HepG2 (cell line): ENCODE measurements around the gene MS4A10. TPM values are rescaled to one million over a fixed set of nuclear protein-coding genes. Genes with fewer than 3 reads are reported as not detected.

Experiments
- ATAC-seq: fragments of 200-7000 bp; cut with Tn5 transposase; 3 replicates; pipeline ENCODE4 v1.9.1; 2020; ENCODE audit warnings: mild to moderate bottlenecking, moderate library complexity
- BruUV-seq: library from RNA; stranded (reverse); fragments of 400-500 nt; replicated peaks from 2 replicates; lab custom pipeline; 2021; lab: Mats Ljungman, UMichigan
- CTCF ChIA-PET: fragments of 300-600 bp; formaldehyde crosslinking; extraction: SDS; loops from one replicate; lab custom pipeline; 2021; ENCODE audit warnings: low total read pairs, inconsistent platforms, low intra/inter-chr PET ratio; lab: Yijun Ruan, JAX
- POLR2A ChIA-PET: fragments of 350-600 bp; sonication (Branson Sonifier 250); formaldehyde crosslinking; loops from one replicate; lab custom pipeline; 2020; ENCODE audit warnings: antibody characterized with exemption, inconsistent platforms; lab: Yijun Ruan, JAX
- DNase-seq: peaks from one replicate; pipeline ENCODE4 v3.0.0-alpha.2; 2015; ENCODE audit warnings: low spot score
- FAIRE-seq: peaks from 3 replicates; lab custom pipeline; 2011; peaks lifted over from hg19 to GRCh38; lab: Jason Lieb, UNC
- H2AFZ ChIP-seq: one replicate; pipeline ENCODE4 v1.6.1; 2011; ENCODE audit warnings: low read length, inconsistent platforms
- H3K27ac ChIP-seq: fragments of 300-600 bp; 3 replicates; pipeline ENCODE4 v1.8.0; 2011; ENCODE audit warnings: mixed run types, mild to moderate bottlenecking, mixed read lengths, low read length, inconsistent platforms; ENCODE audit not compliant: insufficient read depth; ENCODE audit errors: extremely low read length
- H3K27me3 ChIP-seq, 2 experiments: fragments of 200-600 bp in 1 of 2; 2 replicates in 1 of 2; 3 replicates in 1 of 2; pipeline versions ENCODE4 v1.6.0 to v1.8.0; 2011; ENCODE audit warnings: low read length in 2 of 2, mild to moderate bottlenecking in 2 of 2, moderate library complexity in 2 of 2, inconsistent platforms in 1 of 2; ENCODE audit not compliant: insufficient read depth in 2 of 2, control insufficient read depth in 1 of 2
- H3K36me3 ChIP-seq, 2 experiments: fragments of 200-600 bp in 1 of 2; replicated peaks in 1 of 2; 2 replicates in 1 of 2; 3 replicates in 1 of 2; pipeline versions ENCODE4 v1.5.1 to v1.8.0; 2011; ENCODE audit warnings: low read length in 2 of 2, inconsistent platforms in 1 of 2; ENCODE audit not compliant: insufficient read depth in 2 of 2, control insufficient read depth in 1 of 2
- H3K4me1 ChIP-seq: 2 replicates; pipeline ENCODE4 v1.5.1; 2012; ENCODE audit warnings: low read length, inconsistent platforms; ENCODE audit not compliant: insufficient read depth
- H3K4me2 ChIP-seq: 2 replicates; pipeline ENCODE4 v1.6.0; 2011; ENCODE audit warnings: low read depth, low read length, inconsistent platforms
- H3K4me3 ChIP-seq, 3 experiments: fragments of 200-600 bp in 1 of 3; sonication (generic), shearing (Covaris generic) in 1 of 3; replicated peaks in 1 of 3; 2 replicates each; pipeline ENCODE4 v1.5.1; 2011 to 2016; ENCODE audit warnings: low read length in 3 of 3, inconsistent platforms in 2 of 3, low read depth in 2 of 3, mild to moderate bottlenecking in 2 of 3, control low read depth in 1 of 3, mixed read lengths in 1 of 3; ENCODE audit not compliant: insufficient read depth in 1 of 3
- H3K79me2 ChIP-seq: one replicate; pipeline ENCODE4 v1.6.1; 2011; ENCODE audit warnings: low read length, inconsistent platforms; ENCODE audit not compliant: insufficient read depth
- H3K9ac ChIP-seq: 2 replicates; pipeline ENCODE4 v1.6.0; 2011; ENCODE audit warnings: mild to moderate bottlenecking, low read depth, low read length, inconsistent platforms; ENCODE audit not compliant: insufficient read depth
- H3K9me3 ChIP-seq: 2 replicates; pipeline ENCODE4 v1.5.1; 2012; ENCODE audit warnings: mild to moderate bottlenecking, low read length
- H4K20me1 ChIP-seq: 2 replicates; pipeline ENCODE4 v1.6.0; 2011; ENCODE audit warnings: inconsistent platforms, mild to moderate bottlenecking, low read length, moderate library complexity; ENCODE audit not compliant: insufficient read depth
- ELF4 ChIP-seq: sonication (generic); formaldehyde crosslinking; IDR thresholded peaks from 2 replicates; pipeline ENCODE4 v1.5.0; 2020; ENCODE audit warnings: missing genetic modification reagents, mild to moderate bottlenecking, moderate library complexity, borderline replicate concordance
- KLF13 ChIP-seq: sonication (generic); formaldehyde crosslinking; IDR thresholded peaks from 2 replicates; pipeline ENCODE4 v1.4.0; 2020; ENCODE audit warnings: mild to moderate bottlenecking, missing genetic modification reagents
- MAFK ChIP-seq, 2 experiments: IDR thresholded peaks in 1 of 2; conservative IDR thresholded peaks in 1 of 2; 2 replicates each; pipeline ENCODE4 v1.6.1; 2011; ENCODE audit warnings: improper control_type of control experiment in 2 of 2, low read length in 2 of 2
- MED13 ChIP-seq: sonication (generic); formaldehyde crosslinking; IDR thresholded peaks from 2 replicates; pipeline ENCODE4 v1.5.0; 2020; ENCODE audit warnings: missing genetic modification reagents
- ZNF772 ChIP-seq: sonication (generic); formaldehyde crosslinking; IDR thresholded peaks from 2 replicates; pipeline ENCODE4 v1.5.0; 2020; ENCODE audit warnings: mild to moderate bottlenecking, missing genetic modification reagents
- WGBS: methylation state at CpG from one replicate; pipeline ENCODE4 v1.1.6; 2017; ENCODE audit warnings: low lambda C conversion rate; 5-methylcytosine and 5-hydroxymethylcytosine counted together
- in situ Hi-C: cut with HindIII; loops from 2 replicates; pipeline ENCODE4 v1.10.0; 2017; ENCODE audit warnings: low pct_unique_long_range_greater_than_20kb; ENCODE audit not compliant: extremely low pct_ligation_motif_present
- intact Hi-C: fragments of 100-400 bp; cut with micrococcal nuclease; formaldehyde crosslinking; loops from one replicate; pipeline ENCODE4 v1.10.0; 2022; ENCODE audit not compliant: unreplicated experiment
- polyA plus RNA-seq, 8 experiments: library from polyadenylated mRNA; depleted of rRNA in 3 of 8; stranded (reverse) in 7 of 8; unstranded in 1 of 8; fragments of >200 nt; fragmentation: Illumina TruSeq in 4 of 8; extraction: Trizol in 4 of 8; gene quantifications; 2 replicates each; pipeline versions ENCODE4 v1.2.1 to v1.2.3, GENCODE V29; 2011 to 2016; ENCODE audit warnings: low read depth in 4 of 8, missing spikeins in 1 of 8, mixed read lengths in 1 of 8; ENCODE audit not compliant: insufficient read depth in 1 of 8
- total RNA-seq, 5 experiments: library from RNA; depleted of rRNA; stranded (reverse); fragments of >200 nt; fragmentation: Illumina TruSeq; extraction: Trizol; gene quantifications; 2 replicates each; pipeline ENCODE4 v1.2.3, GENCODE V29; 2016; ENCODE audit warnings: low read depth in 1 of 5
- TF ChIP-seq, protein P1 (sequence below): sonication (generic); formaldehyde crosslinking; IDR thresholded peaks from 2 replicates; pipeline ENCODE4 v1.5.0; 2020; ENCODE audit warnings: mild to moderate bottlenecking, missing genetic modification reagents
- TF ChIP-seq, protein P2 (sequence below): sonication (generic); formaldehyde crosslinking; IDR thresholded peaks from 2 replicates; pipeline ENCODE4 v1.9.0; 2021; ENCODE audit warnings: missing genetic modification reagents, borderline replicate concordance
- TF ChIP-seq, protein P3 (sequence below): sonication (generic); formaldehyde crosslinking; IDR thresholded peaks from 2 replicates; pipeline ENCODE4 v1.5.1; 2020; ENCODE audit warnings: mild to moderate bottlenecking, missing genetic modification reagents, borderline replicate concordance
- TF ChIP-seq, protein P4 (sequence below), 2 experiments: IDR thresholded peaks; 2 replicates each; pipeline ENCODE4 v1.6.1; 2011 to 2012; ENCODE audit warnings: low read length in 2 of 2, borderline replicate concordance in 1 of 2, low read depth in 1 of 2, mild to moderate bottlenecking in 1 of 2, moderate library complexity in 1 of 2

Gene MS4A10
- total and polyA plus RNA-seq, 2 of the 13 experiments (the other 11 are each of a cell fraction or from before 2014, with no cell fraction given) = not detected

DNA sequence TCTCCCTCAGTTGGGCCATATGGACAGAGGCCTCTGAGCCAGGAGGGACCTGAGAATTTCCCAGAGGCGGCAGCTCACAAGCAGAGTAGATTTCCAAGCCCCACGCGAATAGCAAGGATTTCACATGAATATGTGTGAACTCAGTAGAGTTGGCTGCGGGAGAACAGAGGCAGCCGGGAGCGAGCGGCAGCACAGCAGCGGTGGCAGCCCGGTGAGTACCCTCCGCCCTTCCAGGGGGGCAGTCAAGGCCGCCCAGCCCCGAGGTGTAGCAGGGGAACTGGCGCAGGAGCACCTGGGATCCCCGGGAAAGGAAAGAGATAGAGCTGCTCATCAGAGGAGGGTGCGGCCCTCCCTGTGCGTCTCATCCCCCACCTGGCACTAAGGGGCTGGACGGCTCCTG is 36.9 kb upstream of the MS4A10 start:
- BruUV-seq = no TSS peak
- CTCF ChIA-PET = no interaction called here
- peaks cover 2% of the 10 kb centered on the region; the same call in 1 of the 2 replicates for H3K4me1 ChIP-seq
- 36% methylated on average over 9 of the region's 17 CpGs for WGBS
- H3K27ac ChIP-seq = no peak overlapping the region
- no peaks in the 10 kb centered on the region for H3K27me3 ChIP-seq
- H3K9ac ChIP-seq = no peak overlapping the region
- in situ Hi-C loops (no loop called here), intact Hi-C loops (no loop called here)
- no peaks in the 10 kb centered on the region for H3K9me3 ChIP-seq
- H3K4me3 ChIP-seq = no peak overlapping the region
- FAIRE-seq (no peak), DNase-seq (no peak), ATAC-seq (no peak; the same call in 2 of the 3 replicates)
- H3K36me3 ChIP-seq = no peaks in the 10 kb centered on the region
- POLR2A ChIA-PET = no interaction called here
- H2AFZ ChIP-seq = no peak overlapping the region
- H3K4me2 ChIP-seq = no peak overlapping the region
- H4K20me1 ChIP-seq = no peaks in the 10 kb centered on the region
- H3K79me2 ChIP-seq = no peaks in the 10 kb centered on the region
- TF ChIP-seq MED13 = no peak
- TF ChIP-seq ZNF772 (CRISPR knock-in tag) = no peak
- TF ChIP-seq, protein P1, sequence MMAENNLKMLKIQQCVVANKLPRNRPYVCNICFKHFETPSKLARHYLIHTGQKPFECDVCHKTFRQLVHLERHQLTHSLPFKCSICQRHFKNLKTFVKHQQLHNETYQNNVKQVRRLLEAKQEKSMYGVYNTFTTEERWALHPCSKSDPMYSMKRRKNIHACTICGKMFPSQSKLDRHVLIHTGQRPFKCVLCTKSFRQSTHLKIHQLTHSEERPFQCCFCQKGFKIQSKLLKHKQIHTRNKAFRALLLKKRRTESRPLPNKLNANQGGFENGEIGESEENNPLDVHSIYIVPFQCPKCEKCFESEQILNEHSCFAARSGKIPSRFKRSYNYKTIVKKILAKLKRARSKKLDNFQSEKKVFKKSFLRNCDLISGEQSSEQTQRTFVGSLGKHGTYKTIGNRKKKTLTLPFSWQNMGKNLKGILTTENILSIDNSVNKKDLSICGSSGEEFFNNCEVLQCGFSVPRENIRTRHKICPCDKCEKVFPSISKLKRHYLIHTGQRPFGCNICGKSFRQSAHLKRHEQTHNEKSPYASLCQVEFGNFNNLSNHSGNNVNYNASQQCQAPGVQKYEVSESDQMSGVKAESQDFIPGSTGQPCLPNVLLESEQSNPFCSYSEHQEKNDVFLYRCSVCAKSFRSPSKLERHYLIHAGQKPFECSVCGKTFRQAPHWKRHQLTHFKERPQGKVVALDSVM (CRISPR knock-in tag) = no peak
- TF ChIP-seq, protein P2, sequence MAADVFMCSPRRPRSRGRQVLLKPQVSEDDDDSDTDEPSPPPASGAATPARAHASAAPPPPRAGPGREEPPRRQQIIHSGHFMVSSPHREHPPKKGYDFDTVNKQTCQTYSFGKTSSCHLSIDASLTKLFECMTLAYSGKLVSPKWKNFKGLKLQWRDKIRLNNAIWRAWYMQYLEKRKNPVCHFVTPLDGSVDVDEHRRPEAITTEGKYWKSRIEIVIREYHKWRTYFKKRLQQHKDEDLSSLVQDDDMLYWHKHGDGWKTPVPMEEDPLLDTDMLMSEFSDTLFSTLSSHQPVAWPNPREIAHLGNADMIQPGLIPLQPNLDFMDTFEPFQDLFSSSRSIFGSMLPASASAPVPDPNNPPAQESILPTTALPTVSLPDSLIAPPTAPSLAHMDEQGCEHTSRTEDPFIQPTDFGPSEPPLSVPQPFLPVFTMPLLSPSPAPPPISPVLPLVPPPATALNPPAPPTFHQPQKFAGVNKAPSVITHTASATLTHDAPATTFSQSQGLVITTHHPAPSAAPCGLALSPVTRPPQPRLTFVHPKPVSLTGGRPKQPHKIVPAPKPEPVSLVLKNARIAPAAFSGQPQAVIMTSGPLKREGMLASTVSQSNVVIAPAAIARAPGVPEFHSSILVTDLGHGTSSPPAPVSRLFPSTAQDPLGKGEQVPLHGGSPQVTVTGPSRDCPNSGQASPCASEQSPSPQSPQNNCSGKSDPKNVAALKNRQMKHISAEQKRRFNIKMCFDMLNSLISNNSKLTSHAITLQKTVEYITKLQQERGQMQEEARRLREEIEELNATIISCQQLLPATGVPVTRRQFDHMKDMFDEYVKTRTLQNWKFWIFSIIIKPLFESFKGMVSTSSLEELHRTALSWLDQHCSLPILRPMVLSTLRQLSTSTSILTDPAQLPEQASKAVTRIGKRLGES (CRISPR knock-in tag) = no peak
- TF ChIP-seq, protein P3, sequence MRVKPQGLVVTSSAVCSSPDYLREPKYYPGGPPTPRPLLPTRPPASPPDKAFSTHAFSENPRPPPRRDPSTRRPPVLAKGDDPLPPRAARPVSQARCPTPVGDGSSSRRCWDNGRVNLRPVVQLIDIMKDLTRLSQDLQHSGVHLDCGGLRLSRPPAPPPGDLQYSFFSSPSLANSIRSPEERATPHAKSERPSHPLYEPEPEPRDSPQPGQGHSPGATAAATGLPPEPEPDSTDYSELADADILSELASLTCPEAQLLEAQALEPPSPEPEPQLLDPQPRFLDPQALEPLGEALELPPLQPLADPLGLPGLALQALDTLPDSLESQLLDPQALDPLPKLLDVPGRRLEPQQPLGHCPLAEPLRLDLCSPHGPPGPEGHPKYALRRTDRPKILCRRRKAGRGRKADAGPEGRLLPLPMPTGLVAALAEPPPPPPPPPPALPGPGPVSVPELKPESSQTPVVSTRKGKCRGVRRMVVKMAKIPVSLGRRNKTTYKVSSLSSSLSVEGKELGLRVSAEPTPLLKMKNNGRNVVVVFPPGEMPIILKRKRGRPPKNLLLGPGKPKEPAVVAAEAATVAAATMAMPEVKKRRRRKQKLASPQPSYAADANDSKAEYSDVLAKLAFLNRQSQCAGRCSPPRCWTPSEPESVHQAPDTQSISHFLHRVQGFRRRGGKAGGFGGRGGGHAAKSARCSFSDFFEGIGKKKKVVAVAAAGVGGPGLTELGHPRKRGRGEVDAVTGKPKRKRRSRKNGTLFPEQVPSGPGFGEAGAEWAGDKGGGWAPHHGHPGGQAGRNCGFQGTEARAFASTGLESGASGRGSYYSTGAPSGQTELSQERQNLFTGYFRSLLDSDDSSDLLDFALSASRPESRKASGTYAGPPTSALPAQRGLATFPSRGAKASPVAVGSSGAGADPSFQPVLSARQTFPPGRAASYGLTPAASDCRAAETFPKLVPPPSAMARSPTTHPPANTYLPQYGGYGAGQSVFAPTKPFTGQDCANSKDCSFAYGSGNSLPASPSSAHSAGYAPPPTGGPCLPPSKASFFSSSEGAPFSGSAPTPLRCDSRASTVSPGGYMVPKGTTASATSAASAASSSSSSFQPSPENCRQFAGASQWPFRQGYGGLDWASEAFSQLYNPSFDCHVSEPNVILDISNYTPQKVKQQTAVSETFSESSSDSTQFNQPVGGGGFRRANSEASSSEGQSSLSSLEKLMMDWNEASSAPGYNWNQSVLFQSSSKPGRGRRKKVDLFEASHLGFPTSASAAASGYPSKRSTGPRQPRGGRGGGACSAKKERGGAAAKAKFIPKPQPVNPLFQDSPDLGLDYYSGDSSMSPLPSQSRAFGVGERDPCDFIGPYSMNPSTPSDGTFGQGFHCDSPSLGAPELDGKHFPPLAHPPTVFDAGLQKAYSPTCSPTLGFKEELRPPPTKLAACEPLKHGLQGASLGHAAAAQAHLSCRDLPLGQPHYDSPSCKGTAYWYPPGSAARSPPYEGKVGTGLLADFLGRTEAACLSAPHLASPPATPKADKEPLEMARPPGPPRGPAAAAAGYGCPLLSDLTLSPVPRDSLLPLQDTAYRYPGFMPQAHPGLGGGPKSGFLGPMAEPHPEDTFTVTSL (CRISPR knock-in tag) = no peak
- TF ChIP-seq KLF13 (CRISPR knock-in tag) = no peak
- TF ChIP-seq, protein P4, sequence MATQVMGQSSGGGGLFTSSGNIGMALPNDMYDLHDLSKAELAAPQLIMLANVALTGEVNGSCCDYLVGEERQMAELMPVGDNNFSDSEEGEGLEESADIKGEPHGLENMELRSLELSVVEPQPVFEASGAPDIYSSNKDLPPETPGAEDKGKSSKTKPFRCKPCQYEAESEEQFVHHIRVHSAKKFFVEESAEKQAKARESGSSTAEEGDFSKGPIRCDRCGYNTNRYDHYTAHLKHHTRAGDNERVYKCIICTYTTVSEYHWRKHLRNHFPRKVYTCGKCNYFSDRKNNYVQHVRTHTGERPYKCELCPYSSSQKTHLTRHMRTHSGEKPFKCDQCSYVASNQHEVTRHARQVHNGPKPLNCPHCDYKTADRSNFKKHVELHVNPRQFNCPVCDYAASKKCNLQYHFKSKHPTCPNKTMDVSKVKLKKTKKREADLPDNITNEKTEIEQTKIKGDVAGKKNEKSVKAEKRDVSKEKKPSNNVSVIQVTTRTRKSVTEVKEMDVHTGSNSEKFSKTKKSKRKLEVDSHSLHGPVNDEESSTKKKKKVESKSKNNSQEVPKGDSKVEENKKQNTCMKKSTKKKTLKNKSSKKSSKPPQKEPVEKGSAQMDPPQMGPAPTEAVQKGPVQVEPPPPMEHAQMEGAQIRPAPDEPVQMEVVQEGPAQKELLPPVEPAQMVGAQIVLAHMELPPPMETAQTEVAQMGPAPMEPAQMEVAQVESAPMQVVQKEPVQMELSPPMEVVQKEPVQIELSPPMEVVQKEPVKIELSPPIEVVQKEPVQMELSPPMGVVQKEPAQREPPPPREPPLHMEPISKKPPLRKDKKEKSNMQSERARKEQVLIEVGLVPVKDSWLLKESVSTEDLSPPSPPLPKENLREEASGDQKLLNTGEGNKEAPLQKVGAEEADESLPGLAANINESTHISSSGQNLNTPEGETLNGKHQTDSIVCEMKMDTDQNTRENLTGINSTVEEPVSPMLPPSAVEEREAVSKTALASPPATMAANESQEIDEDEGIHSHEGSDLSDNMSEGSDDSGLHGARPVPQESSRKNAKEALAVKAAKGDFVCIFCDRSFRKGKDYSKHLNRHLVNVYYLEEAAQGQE (IDR thresholded peaks at IDR 0.05; ENCODE audit: borderline replicate concordance in 1 of 2, low read depth in 1 of 2, low read length in 2 of 2) = no peak
- no peak for TF ChIP-seq MAFK (conservative IDR thresholded peaks at IDR 0.05 in 1 of 2, IDR thresholded peaks at IDR 0.05 in 1 of 2; ENCODE audit: low read length in 2 of 2)
- TF ChIP-seq ELF4 (CRISPR knock-in tag) = no peak
